WI38 (cell line): ENCODE data around the gene FLT3.
A peak's percentile ranks its signal among the peaks of the same experiment; 100 is the strongest.
"Not testable (repeated sequence)": the region's sequence is repeated elsewhere in the genome, so short reads cannot be mapped to it uniquely, and the experiment has no call there.

Experiments
- H3K4me3 ChIP-seq: 2 replicates; pipeline ENCODE4 v1.5.1; 2011; ENCODE audit warnings: low read depth, mild to moderate bottlenecking, control low read depth, low read length
- TF ChIP-seq, protein P1 (sequence below): IDR thresholded peaks from 2 replicates; pipeline ENCODE4 v1.5.1; 2012; ENCODE audit warnings: low read depth, mild to moderate bottlenecking, control low read depth, low read length

Gene FLT3

DNA sequence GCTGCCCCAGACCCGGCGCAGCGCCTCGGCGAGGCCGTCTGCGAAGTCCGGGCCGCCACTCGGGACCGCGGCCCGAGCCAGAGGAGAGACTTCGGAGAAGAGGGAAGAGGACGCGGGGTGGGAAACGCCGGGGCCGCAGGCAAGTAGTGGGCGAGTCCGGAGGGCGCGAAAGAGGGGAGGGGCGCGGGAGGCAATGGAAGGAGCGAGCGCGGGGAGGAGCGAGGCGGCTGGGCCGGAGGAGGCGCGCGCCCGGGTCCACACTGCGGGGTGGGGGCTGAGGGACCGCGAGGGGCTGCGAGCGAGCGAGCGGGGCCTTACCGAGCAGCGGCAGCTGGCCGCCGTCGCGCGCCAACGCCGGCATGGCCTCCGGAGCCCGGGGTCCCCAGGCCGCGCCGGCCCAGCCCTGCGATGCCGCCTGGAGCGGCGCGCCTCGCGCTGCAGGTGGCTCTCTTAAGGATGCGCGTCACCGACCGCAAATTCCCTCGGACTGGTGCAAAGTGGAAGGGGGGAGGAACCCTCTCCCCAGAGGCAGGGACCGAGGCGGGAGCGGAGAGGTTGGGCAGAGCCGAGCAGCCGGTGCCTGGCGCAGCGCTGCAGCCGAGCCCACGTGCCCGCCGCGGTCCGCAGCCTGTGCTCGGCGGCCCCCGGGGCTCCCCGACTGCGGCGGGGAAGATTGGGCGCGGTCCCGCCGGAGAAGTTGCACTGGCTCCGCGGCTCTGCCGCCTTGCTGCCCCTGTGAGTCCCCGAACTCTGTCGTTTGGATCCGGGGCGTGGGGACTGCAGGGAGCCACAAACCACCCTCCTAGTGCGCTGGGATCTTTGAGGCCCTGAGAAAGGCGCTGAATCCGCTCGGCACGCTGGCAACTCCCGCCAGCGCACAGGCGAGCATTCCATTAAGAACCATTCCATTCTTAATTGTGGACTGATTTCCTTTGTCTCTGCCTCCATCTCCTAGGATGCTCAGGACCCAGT lies at the start of gene FLT3:
TSS of gene FLT3 (minus strand) at position 427 of the 972 bp plus-strand sequence. CDS start at position 361, 66 bp downstream.
- H3K4me3 ChIP-seq: peak within 1 kb of the TSS; percentile 33

DNA sequence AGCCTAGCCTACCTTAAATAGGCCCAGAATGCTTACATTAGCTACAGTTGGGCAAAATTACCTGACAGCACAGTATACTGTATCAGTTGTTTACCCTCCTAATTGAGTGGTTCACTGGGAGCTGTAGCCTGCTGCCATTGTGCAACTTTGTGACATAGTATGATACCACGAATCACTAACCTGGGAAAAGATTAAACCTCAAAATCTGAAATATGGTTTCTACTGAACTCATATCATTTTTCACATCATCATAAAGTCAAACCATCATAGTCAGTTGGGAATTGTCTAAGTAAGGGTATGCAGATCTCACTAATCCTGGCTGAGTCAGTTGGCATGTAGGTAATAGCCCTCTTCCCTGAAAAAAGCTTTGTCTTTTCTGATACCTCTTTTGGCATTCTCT lies 47.1 kb upstream of the FLT3 start:
- TF ChIP-seq, protein P1, sequence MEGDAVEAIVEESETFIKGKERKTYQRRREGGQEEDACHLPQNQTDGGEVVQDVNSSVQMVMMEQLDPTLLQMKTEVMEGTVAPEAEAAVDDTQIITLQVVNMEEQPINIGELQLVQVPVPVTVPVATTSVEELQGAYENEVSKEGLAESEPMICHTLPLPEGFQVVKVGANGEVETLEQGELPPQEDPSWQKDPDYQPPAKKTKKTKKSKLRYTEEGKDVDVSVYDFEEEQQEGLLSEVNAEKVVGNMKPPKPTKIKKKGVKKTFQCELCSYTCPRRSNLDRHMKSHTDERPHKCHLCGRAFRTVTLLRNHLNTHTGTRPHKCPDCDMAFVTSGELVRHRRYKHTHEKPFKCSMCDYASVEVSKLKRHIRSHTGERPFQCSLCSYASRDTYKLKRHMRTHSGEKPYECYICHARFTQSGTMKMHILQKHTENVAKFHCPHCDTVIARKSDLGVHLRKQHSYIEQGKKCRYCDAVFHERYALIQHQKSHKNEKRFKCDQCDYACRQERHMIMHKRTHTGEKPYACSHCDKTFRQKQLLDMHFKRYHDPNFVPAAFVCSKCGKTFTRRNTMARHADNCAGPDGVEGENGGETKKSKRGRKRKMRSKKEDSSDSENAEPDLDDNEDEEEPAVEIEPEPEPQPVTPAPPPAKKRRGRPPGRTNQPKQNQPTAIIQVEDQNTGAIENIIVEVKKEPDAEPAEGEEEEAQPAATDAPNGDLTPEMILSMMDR: no peak
- H3K4me3 ChIP-seq: no peak overlapping the region

More for the DNA sequence above, at the start of gene FLT3:
- TF ChIP-seq, protein P1: no peak

DNA sequence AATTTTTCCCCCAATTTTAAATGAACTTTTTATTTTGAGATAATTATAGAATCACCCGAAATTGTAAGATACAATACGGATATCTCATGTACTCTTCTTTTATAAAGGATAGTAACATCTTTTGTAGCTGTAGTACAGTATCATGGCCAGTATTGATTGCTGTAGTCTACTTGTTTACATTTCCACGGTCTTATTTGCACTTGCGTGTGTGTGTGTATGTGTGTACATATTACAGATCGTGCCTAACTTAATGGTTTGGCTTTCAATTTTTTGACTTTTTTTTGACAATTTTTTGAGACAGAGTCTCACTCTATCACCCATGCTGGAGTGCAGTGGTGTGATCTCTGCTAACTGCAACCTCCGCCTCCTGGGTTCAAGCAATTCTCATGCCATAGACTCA lies 44.7 kb upstream of the FLT3 start:
- TF ChIP-seq, protein P1: no peak
- H3K4me3 ChIP-seq: no peak overlapping the region

DNA sequence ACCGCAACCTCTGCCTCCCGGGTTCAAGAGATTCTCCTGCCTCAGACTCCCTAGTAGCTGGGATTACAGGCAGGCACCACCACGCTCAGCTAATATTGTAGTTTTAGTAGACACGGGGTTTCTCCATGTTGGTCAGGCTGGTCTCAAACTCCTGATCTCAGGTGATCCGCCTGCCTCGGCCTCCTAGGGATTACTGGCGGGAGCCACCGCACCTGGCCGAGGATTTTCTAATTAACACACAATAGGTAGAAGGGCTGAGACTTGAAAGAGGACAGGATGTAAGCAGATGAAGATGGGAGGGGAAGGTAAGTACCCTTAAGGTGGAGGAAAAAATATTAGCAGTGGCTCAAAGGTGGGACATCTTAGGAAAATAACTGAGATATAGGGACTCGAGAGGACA lies 41.2 kb upstream of the FLT3 start:
- H3K4me3 ChIP-seq: not testable (repeated sequence)

DNA sequence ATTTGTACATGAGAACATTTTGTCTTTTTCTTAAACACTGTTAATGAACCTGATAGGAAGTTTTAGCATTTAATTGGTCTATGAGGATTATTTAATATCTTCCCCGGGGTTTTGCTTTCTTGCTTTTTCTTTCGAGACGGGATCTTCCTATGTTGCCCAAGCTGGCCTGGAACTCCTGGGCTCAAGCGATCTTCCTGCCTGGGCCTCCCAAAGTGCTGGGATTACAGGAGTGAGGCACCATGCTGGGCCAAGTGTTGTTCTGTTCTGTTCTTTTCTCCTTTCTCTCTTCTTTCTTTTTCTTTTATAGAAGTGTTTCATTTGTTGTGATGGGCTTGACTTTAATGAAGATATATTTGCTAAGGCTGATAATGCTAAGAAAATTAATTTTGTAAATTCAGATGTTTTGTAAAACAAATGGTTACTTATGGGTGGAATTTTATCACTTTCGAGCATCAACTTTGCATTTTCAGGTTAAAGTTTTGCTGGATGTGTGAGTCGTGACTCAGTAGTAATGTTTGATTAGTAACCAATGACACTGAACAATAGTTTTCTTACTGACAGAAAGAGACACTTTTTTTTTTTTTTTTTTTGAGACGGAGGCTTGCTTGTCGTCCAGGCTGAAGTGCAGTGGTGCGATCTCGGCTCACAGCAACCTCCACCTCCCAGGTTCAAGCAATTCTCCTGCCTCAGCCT lies 40.2 kb upstream of the FLT3 start:
- TF ChIP-seq, protein P1: no peak
- peak overlapping the region; percentile 92 for H3K4me3 ChIP-seq

DNA sequence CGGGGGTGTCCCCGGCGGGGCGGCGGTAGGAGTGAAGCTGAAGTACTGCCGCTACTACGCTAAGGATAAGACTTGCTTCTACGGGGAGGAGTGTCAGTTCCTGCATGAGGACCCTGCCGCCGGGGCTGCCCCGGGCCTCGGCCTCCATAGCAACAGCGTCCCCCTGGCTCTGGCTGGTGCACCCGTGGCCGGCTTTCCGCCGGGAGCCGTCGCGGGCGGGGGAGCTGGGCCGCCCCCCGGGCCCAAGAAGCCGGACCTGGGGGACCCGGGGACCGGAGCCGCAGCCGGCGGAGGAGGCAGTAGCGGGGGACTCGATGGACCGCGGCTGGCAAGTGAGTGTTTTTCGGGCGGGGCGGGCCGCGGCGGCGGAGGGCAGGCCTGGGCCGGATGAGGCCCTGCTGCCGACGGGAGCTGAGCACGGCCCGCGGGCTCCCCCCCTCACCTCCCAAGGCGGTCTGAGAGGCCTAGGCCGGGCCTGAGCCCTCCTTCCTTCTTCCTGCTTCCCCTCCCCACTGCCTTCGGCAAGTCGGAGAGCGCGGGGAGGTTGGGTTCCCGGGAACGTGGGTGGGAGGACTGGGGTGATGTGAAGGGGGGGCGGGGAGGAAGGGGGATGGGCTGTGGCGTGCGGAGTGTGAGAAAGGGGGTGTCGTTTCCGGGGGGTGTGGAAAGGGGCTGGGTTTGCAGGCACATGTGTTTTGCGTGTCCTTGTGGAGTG lies 38.5 kb upstream of the FLT3 start:
- TF ChIP-seq, protein P1: no peak
- peak overlapping the region; percentile 92 for H3K4me3 ChIP-seq

DNA sequence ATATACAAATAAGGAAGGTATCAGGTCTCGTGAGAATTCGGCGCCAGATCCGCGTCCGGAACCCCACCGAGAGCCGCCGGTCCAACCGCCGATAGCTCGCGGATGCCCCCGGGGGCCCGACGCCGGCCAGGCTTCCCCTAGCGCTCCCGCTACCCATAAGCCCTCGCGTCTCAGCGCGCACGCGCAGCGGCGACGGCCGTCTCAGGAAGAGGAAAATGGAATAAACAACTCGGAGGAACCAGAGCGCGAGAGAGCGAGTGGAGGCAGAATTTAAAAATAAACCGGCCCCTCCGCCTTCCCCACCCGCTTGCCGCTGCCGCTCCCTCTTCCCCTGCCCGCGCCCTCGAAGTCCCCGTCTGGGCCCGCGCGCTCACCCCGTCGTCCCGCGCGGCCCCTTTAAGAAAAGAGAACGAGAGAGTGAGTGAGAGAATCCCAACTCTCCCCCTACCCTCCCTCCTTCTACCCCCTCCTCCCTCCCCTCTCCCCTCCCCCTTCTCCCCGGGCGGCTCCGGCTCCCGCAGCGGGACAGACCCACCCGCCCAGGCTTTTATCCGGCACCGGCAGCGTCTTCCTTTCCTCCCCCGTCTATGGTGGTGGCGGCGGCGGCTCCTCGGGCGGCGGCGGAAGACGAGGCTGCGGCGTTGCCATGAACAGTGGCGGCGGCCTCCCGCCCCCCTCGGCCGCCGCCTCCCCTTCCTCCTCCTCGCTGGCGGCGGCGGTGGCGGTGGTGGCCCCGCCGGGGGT lies 37.8 kb upstream of the FLT3 start, which contains the start of gene PAN3:
TSS of gene PAN3 (plus strand) at position 534 of the 744 bp plus-strand sequence. CDS start at position 647, 113 bp downstream.
- H3K4me3 ChIP-seq: peak within 1 kb of the TSS; percentile 92
- TF ChIP-seq, protein P1: no peak
